HEK293 (cell line): ENCODE results near the gene INPP5F.
A peak's percentile ranks its signal among the peaks of the same experiment; 100 is the strongest.

Experiments
- CTCF ChIA-PET: fragments of 350-600 bp; formaldehyde crosslinking; extraction: SDS; loops from one replicate; lab custom pipeline; 2021; ENCODE audit warnings: antibody characterized with exemption; lab: Yijun Ruan, JAX
- POLR2A ChIA-PET: fragments of 300-600 bp; formaldehyde crosslinking; extraction: SDS; loops from one replicate; lab custom pipeline; 2020; ENCODE audit warnings: antibody characterized with exemption, inconsistent platforms; lab: Yijun Ruan, JAX
- H3K27ac ChIP-seq: fragments of 200-500 bp; sonication (Bioruptor generic); 2 replicates; pipeline ENCODE4 v1.5.1; 2014; ENCODE audit warnings: low read depth, low read length, control low read depth, inconsistent platforms; ENCODE audit errors: extremely low read depth
- H3K36me3 ChIP-seq, 2 experiments: fragments of 200-500 bp in 1 of 2; sonication (Bioruptor generic) in 1 of 2; 1 replicate in 1 of 2; 2 replicates in 1 of 2; pipeline ENCODE4 v1.5.1; 2014 to 2017; ENCODE audit warnings: inconsistent platforms in 2 of 2, low read length in 2 of 2; ENCODE audit not compliant: control insufficient read depth in 2 of 2, insufficient read depth in 1 of 2
- H3K4me1 ChIP-seq: fragments of 200-500 bp; sonication (Bioruptor generic); 2 replicates; pipeline ENCODE4 v1.5.1; 2014; ENCODE audit warnings: mild to moderate bottlenecking, low read length, inconsistent platforms; ENCODE audit not compliant: control insufficient read depth, insufficient read depth
- H3K4me3 ChIP-seq: 2 replicates; pipeline ENCODE4 v1.5.1; 2011; ENCODE audit warnings: low read depth, mild to moderate bottlenecking, control low read depth, low read length, moderate library complexity
- H3K9me3 ChIP-seq: fragments of 200-500 bp; sonication (Bioruptor generic); 2 replicates; pipeline ENCODE4 v1.5.1; 2014; ENCODE audit warnings: low read depth, low read length, inconsistent platforms; ENCODE audit not compliant: control insufficient read depth, insufficient read depth
- EGR2 ChIP-seq: fragments of 450-650 bp; formaldehyde crosslinking; IDR thresholded peaks from 2 replicates; pipeline ENCODE4 v1.5.1; 2016; ENCODE audit warnings: low read depth, missing biosample characterization, missing genetic modification characterization
- GLIS1 ChIP-seq: fragments of 450-650 bp; formaldehyde crosslinking; IDR thresholded peaks from 2 replicates; pipeline ENCODE4 v1.5.1; 2016; ENCODE audit warnings: missing biosample characterization, missing genetic modification characterization
- SCRT1 ChIP-seq: fragments of 450-650 bp; formaldehyde crosslinking; IDR thresholded peaks from 2 replicates; pipeline ENCODE4 v1.5.1; 2016; ENCODE audit warnings: missing biosample characterization, missing genetic modification characterization, borderline replicate concordance
- ZBTB1 ChIP-seq: fragments of 450-650 bp; formaldehyde crosslinking; IDR thresholded peaks from 2 replicates; pipeline ENCODE4 v1.5.1; 2016; ENCODE audit warnings: missing biosample characterization, missing genetic modification characterization
- ZBTB17 ChIP-seq: fragments of 450-650 bp; formaldehyde crosslinking; IDR thresholded peaks from 2 replicates; pipeline ENCODE4 v1.5.1; 2016; ENCODE audit warnings: missing biosample characterization, missing genetic modification characterization
- ZBTB20 ChIP-seq: fragments of 450-650 bp; formaldehyde crosslinking; IDR thresholded peaks from 2 replicates; pipeline ENCODE4 v1.5.1; 2016; ENCODE audit warnings: missing biosample characterization, missing genetic modification characterization
- ZBTB7A ChIP-seq: fragments of 450-650 bp; formaldehyde crosslinking; IDR thresholded peaks from 2 replicates; pipeline ENCODE4 v1.5.1; 2016; ENCODE audit warnings: low read depth, missing biosample characterization, missing genetic modification characterization
- ZEB2 ChIP-seq: fragments of 450-650 bp; formaldehyde crosslinking; IDR thresholded peaks from 2 replicates; pipeline ENCODE4 v1.5.1; 2016; ENCODE audit warnings: missing biosample characterization, missing genetic modification characterization
- ZFP3 ChIP-seq: fragments of 450-650 bp; formaldehyde crosslinking; IDR thresholded peaks from 2 replicates; pipeline ENCODE4 v1.5.1; 2016; ENCODE audit warnings: low read depth, missing biosample characterization, missing genetic modification characterization
- ZFP37 ChIP-seq: fragments of 450-650 bp; formaldehyde crosslinking; IDR thresholded peaks from 2 replicates; pipeline ENCODE4 v1.5.1; 2016; ENCODE audit warnings: missing biosample characterization, missing genetic modification characterization
- ZNF146 ChIP-seq: fragments of 450-650 bp; formaldehyde crosslinking; IDR thresholded peaks from 2 replicates; pipeline ENCODE4 v1.5.1; 2016; ENCODE audit warnings: missing biosample characterization, missing genetic modification characterization
- ZNF248 ChIP-seq: fragments of 450-650 bp; formaldehyde crosslinking; IDR thresholded peaks from 2 replicates; pipeline ENCODE4 v1.5.1; 2017; ENCODE audit warnings: missing biosample characterization, missing genetic modification characterization
- ZNF311 ChIP-seq: fragments of 450-650 bp; formaldehyde crosslinking; IDR thresholded peaks from 2 replicates; pipeline ENCODE4 v1.5.1; 2017; ENCODE audit warnings: missing biosample characterization, missing genetic modification characterization, borderline replicate concordance
- ZNF501 ChIP-seq: fragments of 450-650 bp; formaldehyde crosslinking; IDR thresholded peaks from 2 replicates; pipeline ENCODE4 v1.5.1; 2016; ENCODE audit warnings: missing biosample characterization, missing genetic modification characterization
- ZNF585B ChIP-seq: fragments of 450-650 bp; formaldehyde crosslinking; IDR thresholded peaks from 2 replicates; pipeline ENCODE4 v1.5.1; 2016; ENCODE audit warnings: missing biosample characterization, missing genetic modification characterization
- ZNF610 ChIP-seq: fragments of 450-650 bp; formaldehyde crosslinking; IDR thresholded peaks from 2 replicates; pipeline ENCODE4 v1.5.1; 2016; ENCODE audit warnings: missing biosample characterization, missing genetic modification characterization, borderline replicate concordance
- ZNF747 ChIP-seq: fragments of 450-650 bp; formaldehyde crosslinking; IDR thresholded peaks from 2 replicates; pipeline ENCODE4 v1.5.1; 2016; ENCODE audit warnings: missing biosample characterization, missing genetic modification characterization
- ZNF777 ChIP-seq: fragments of 450-650 bp; formaldehyde crosslinking; IDR thresholded peaks from 2 replicates; pipeline ENCODE4 v1.5.1; 2017; ENCODE audit warnings: missing biosample characterization, missing genetic modification characterization, borderline replicate concordance
- ZNF837 ChIP-seq: fragments of 450-650 bp; formaldehyde crosslinking; IDR thresholded peaks from 2 replicates; pipeline ENCODE4 v1.5.1; 2016; ENCODE audit warnings: missing biosample characterization, missing genetic modification characterization
- ZSCAN16 ChIP-seq: fragments of 450-650 bp; formaldehyde crosslinking; IDR thresholded peaks from 2 replicates; pipeline ENCODE4 v1.5.1; 2016; ENCODE audit warnings: missing biosample characterization, missing genetic modification characterization
- TF ChIP-seq, protein P1 (sequence below): fragments of 450-650 bp; formaldehyde crosslinking; IDR thresholded peaks from 2 replicates; pipeline ENCODE4 v1.5.1; 2016; ENCODE audit warnings: missing biosample characterization, missing genetic modification characterization
- TF ChIP-seq, protein P2 (sequence below): fragments of 450-650 bp; formaldehyde crosslinking; conservative IDR thresholded peaks from 2 replicates; pipeline ENCODE4 v1.5.1; 2016; ENCODE audit warnings: low read depth, missing biosample characterization, missing genetic modification characterization
- TF ChIP-seq, protein P3 (sequence below): fragments of 450-650 bp; formaldehyde crosslinking; IDR thresholded peaks from 2 replicates; pipeline ENCODE4 v1.5.1; 2016; ENCODE audit warnings: missing biosample characterization, missing genetic modification characterization

INPP5F gene

DNA sequence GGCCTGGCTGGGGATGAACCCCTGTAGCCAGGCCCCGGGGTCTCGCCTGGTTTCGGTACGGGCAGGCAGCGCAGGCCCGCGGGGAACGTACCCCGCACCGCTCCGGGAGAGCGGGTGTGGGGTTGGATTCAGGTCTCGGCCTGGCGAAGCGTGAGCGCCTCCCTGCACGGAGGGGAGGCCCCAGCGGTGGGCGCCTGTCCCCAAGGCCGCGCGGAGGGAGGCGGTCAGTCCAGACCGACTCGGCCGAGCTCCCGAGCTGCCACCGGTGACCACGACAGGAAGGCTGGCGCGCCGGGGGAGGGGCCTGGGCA lies 378 bp upstream of the INPP5F start:
- no peaks in the 10 kb centered on the region for H3K9me3 ChIP-seq
- H3K4me3 ChIP-seq = peak overlapping the region; percentile 62
- peak overlapping the region; percentile 85 for H3K27ac ChIP-seq
- ChIA-PET CTCF (interaction anchor here (0.6 to 2.7 kb wide), 5 partner anchors 10 to 527 kb away, joined by 3 to 10 read pairs (median 5); no protein-coding TSS in a partner anchor), POLR2A (interaction anchor here (0.5 to 2.2 kb wide), 31 partner anchors 9 to 550 kb away, joined by 3 to 20 read pairs (median 4); partner anchors contain the start of genes BAG3, GRK5, MCMBP and RGS10)
- peaks cover 16% of the 10 kb centered on the region for H3K4me1 ChIP-seq
- no peaks in the 10 kb centered on the region; a peak in 1 of 3 replicates for H3K36me3 ChIP-seq
- no peak for TF ChIP-seq ZNF311
- peak; percentile 77 for TF ChIP-seq ZBTB17
- TF ChIP-seq ZSCAN16 (tag by site-specific recombination) = peak; percentile 53; the same call in 1 of the 2 replicates
- peak; percentile 68; the same call in 1 of the 2 replicates for TF ChIP-seq ZBTB20 (tag by site-specific recombination)
- TF ChIP-seq ZBTB7A (tag by site-specific recombination) = peak; percentile 83; the same call in 1 of the 2 replicates
- no peak for TF ChIP-seq SCRT1 (tag by site-specific recombination)
- TF ChIP-seq, protein P1, sequence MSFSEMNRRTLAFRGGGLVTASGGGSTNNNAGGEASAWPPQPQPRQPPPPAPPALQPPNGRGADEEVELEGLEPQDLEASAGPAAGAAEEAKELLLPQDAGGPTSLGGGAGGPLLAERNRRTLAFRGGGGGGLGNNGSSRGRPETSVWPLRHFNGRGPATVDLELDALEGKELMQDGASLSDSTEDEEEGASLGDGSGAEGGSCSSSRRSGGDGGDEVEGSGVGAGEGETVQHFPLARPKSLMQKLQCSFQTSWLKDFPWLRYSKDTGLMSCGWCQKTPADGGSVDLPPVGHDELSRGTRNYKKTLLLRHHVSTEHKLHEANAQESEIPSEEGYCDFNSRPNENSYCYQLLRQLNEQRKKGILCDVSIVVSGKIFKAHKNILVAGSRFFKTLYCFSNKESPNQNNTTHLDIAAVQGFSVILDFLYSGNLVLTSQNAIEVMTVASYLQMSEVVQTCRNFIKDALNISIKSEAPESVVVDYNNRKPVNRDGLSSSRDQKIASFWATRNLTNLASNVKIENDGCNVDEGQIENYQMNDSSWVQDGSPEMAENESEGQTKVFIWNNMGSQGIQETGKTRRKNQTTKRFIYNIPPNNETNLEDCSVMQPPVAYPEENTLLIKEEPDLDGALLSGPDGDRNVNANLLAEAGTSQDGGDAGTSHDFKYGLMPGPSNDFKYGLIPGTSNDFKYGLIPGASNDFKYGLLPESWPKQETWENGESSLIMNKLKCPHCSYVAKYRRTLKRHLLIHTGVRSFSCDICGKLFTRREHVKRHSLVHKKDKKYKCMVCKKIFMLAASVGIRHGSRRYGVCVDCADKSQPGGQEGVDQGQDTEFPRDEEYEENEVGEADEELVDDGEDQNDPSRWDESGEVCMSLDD (tag by site-specific recombination) = peak; percentile 54; the same call in 1 of the 2 replicates
- TF ChIP-seq ZNF837 (tag by site-specific recombination) = no peak
- no peak for TF ChIP-seq ZBTB1 (tag by site-specific recombination)
- TF ChIP-seq ZNF248 (tag by site-specific recombination) = no peak
- peak; percentile 89 for TF ChIP-seq ZEB2 (tag by site-specific recombination)
- TF ChIP-seq ZNF610 (tag by site-specific recombination) = peak; percentile 52; the same call in 1 of the 2 replicates
- TF ChIP-seq ZFP37 (tag by site-specific recombination) = peak; percentile 62; the same call in 1 of the 2 replicates
- peak; percentile 96 for TF ChIP-seq ZNF501 (tag by site-specific recombination)
- TF ChIP-seq, protein P2, sequence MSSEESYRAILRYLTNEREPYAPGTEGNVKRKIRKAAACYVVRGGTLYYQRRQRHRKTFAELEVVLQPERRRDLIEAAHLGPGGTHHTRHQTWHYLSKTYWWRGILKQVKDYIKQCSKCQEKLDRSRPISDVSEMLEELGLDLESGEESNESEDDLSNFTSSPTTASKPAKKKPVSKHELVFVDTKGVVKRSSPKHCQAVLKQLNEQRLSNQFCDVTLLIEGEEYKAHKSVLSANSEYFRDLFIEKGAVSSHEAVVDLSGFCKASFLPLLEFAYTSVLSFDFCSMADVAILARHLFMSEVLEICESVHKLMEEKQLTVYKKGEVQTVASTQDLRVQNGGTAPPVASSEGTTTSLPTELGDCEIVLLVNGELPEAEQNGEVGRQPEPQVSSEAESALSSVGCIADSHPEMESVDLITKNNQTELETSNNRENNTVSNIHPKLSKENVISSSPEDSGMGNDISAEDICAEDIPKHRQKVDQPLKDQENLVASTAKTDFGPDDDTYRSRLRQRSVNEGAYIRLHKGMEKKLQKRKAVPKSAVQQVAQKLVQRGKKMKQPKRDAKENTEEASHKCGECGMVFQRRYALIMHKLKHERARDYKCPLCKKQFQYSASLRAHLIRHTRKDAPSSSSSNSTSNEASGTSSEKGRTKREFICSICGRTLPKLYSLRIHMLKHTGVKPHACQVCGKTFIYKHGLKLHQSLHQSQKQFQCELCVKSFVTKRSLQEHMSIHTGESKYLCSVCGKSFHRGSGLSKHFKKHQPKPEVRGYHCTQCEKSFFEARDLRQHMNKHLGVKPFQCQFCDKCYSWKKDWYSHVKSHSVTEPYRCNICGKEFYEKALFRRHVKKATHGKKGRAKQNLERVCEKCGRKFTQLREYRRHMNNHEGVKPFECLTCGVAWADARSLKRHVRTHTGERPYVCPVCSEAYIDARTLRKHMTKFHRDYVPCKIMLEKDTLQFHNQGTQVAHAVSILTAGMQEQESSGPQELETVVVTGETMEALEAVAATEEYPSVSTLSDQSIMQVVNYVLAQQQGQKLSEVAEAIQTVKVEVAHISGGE (tag by site-specific recombination) = no peak
- 0 out of 2 replicates have a peak, but pooled peaks have one; percentile 25 for TF ChIP-seq ZNF146
- TF ChIP-seq GLIS1 (tag by site-specific recombination) = peak; percentile 85
- TF ChIP-seq ZFP3 = no peak
- TF ChIP-seq ZNF747 (tag by site-specific recombination) = no peak
- TF ChIP-seq, protein P3, sequence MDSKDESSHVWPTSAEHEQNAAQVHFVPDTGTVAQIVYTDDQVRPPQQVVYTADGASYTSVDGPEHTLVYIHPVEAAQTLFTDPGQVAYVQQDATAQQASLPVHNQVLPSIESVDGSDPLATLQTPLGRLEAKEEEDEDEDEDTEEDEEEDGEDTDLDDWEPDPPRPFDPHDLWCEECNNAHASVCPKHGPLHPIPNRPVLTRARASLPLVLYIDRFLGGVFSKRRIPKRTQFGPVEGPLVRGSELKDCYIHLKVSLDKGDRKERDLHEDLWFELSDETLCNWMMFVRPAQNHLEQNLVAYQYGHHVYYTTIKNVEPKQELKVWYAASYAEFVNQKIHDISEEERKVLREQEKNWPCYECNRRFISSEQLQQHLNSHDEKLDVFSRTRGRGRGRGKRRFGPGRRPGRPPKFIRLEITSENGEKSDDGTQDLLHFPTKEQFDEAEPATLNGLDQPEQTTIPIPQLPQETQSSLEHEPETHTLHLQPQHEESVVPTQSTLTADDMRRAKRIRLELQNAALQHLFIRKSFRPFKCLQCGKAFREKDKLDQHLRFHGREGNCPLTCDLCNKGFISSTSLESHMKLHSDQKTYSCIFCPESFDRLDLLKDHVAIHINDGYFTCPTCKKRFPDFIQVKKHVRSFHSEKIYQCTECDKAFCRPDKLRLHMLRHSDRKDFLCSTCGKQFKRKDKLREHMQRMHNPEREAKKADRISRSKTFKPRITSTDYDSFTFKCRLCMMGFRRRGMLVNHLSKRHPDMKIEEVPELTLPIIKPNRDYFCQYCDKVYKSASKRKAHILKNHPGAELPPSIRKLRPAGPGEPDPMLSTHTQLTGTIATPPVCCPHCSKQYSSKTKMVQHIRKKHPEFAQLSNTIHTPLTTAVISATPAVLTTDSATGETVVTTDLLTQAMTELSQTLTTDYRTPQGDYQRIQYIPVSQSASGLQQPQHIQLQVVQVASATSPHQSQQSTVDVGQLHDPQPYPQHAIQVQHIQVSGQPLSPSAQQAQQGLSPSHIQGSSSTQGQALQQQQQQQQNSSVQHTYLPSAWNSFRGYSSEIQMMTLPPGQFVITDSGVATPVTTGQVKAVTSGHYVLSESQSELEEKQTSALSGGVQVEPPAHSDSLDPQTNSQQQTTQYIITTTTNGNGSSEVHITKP (tag by site-specific recombination) = no peak
- no peak; the same call in 1 of the 2 replicates for TF ChIP-seq EGR2 (tag by site-specific recombination)
- peak; percentile 63; the same call in 1 of the 2 replicates for TF ChIP-seq ZNF777 (tag by site-specific recombination)
- TF ChIP-seq ZNF585B (tag by site-specific recombination) = no peak
